ENCODE measurements around the gene MYOD1. TPM values are rescaled to one million over a fixed set of nuclear protein-coding genes. Genes with fewer than 3 reads are reported as not detected.

MYOD1 gene
- total RNA-seq, 1 experiment from 2014 or later: not detected

GRCh38 chr11:17699147-17700114, 19.9 kb upstream of the MYOD1 start:
- BruUV-seq (replicated peaks): no TSS peak
- DNase-seq (ENCODE audit: low read depth, low spot score) (no peak), ATAC-seq (no peak)
- H3K27ac ChIP-seq (ENCODE audit: low read length): no peak overlapping the region
- POLR2A ChIA-PET: no interaction called here
- CTCF ChIA-PET: no interaction called here
- no peaks in the 10 kb centered on the region for H3K4me1 ChIP-seq (ENCODE audit: control insufficient read depth, insufficient read depth, low read length)
- intact Hi-C loops (cut with micrococcal nuclease; ENCODE audit: unreplicated experiment) (no loop called here), in situ Hi-C loops (cut with HindIII; ENCODE audit: low pct_unique_long_range_greater_than_20kb, low sequenced_read_pairs) (no loop called here)
- no peak for TF ChIP-seq TCF7L2 (IDR thresholded peaks at IDR 0.05; ENCODE audit: low read depth, low read length)
- no peak overlapping the region for H3K4me3 ChIP-seq (ENCODE audit: low read depth in 2 of 2, low read length in 2 of 2)
- peaks cover 4% of the 10 kb centered on the region; the same call in 1 of the 2 replicates for H3K27me3 ChIP-seq (ENCODE audit: control insufficient read depth, insufficient read depth, low read length)
- no peaks in the 10 kb centered on the region for H3K36me3 ChIP-seq (ENCODE audit: control insufficient read depth, insufficient read depth, low read length)
- H3K9me3 ChIP-seq (ENCODE audit: control insufficient read depth, insufficient read depth, low read depth, low read length): no peaks in the 10 kb centered on the region

GRCh38 chr11:17700991-17701390, 18.4 kb upstream of the MYOD1 start:
- CTCF ChIA-PET: no interaction called here
- H3K9me3 ChIP-seq (ENCODE audit: control insufficient read depth, insufficient read depth, low read depth, low read length): no peaks in the 10 kb centered on the region
- ATAC-seq (no peak), DNase-seq (ENCODE audit: low read depth, low spot score) (no peak)
- no peaks in the 10 kb centered on the region for H3K4me1 ChIP-seq (ENCODE audit: control insufficient read depth, insufficient read depth, low read length)
- in situ Hi-C loops (cut with HindIII; ENCODE audit: low pct_unique_long_range_greater_than_20kb, low sequenced_read_pairs): no loop called here
- no peak overlapping the region for H3K27ac ChIP-seq (ENCODE audit: low read length)
- TF ChIP-seq CTCF (IDR thresholded peaks at IDR 0.05) (no peak), REST (IDR thresholded peaks at IDR 0.05; ENCODE audit: insufficient read depth in 1 of 2, low read depth in 2 of 2, low read length in 1 of 2) (no peak), POLR2AphosphoS5 (IDR thresholded peaks at IDR 0.05; ENCODE audit: low read depth, low read length) (no peak), SIN3A (IDR thresholded peaks at IDR 0.05; ENCODE audit: borderline replicate concordance, insufficient read depth, low read depth, low read length) (no peak), TCF7L2 (IDR thresholded peaks at IDR 0.05; ENCODE audit: low read depth, low read length) (no peak)
- intact Hi-C loops (cut with micrococcal nuclease; ENCODE audit: unreplicated experiment): no loop called here
- H3K36me3 ChIP-seq (ENCODE audit: control insufficient read depth, insufficient read depth, low read length): no peaks in the 10 kb centered on the region
- 0 out of 2 replicates have a peak, but pooled peaks cover 2% of the 10 kb centered on the region for H3K27me3 ChIP-seq (ENCODE audit: control insufficient read depth, insufficient read depth, low read length)
- POLR2A ChIA-PET: no interaction called here
- BruUV-seq (replicated peaks): no TSS peak
- H3K4me3 ChIP-seq (ENCODE audit: low read depth in 2 of 2, low read length in 2 of 2): no peak overlapping the region

GRCh38 chr11:17702876-17703275, 16.5 kb upstream of the MYOD1 start:
- POLR2A ChIA-PET: no interaction called here
- CTCF ChIA-PET: no interaction called here
- no TSS peak for BruUV-seq (replicated peaks)
- DNase-seq (ENCODE audit: low read depth, low spot score) (no peak), ATAC-seq (no peak)
- TF ChIP-seq POLR2AphosphoS5 (IDR thresholded peaks at IDR 0.05; ENCODE audit: low read depth, low read length) (no peak), CTCF (IDR thresholded peaks at IDR 0.05) (no peak), TCF7L2 (IDR thresholded peaks at IDR 0.05; ENCODE audit: low read depth, low read length) (no peak), SIN3A (IDR thresholded peaks at IDR 0.05; ENCODE audit: borderline replicate concordance, insufficient read depth, low read depth, low read length) (no peak), REST (IDR thresholded peaks at IDR 0.05; ENCODE audit: insufficient read depth in 1 of 2, low read depth in 2 of 2, low read length in 1 of 2) (no peak)
- Histone ChIP-seq H3K27ac (ENCODE audit: low read length) (no peak overlapping the region), H3K4me1 (ENCODE audit: control insufficient read depth, insufficient read depth, low read length) (no peaks in the 10 kb centered on the region), H3K36me3 (ENCODE audit: control insufficient read depth, insufficient read depth, low read length) (no peaks in the 10 kb centered on the region), H3K9me3 (ENCODE audit: control insufficient read depth, insufficient read depth, low read depth, low read length) (no peaks in the 10 kb centered on the region), H3K27me3 (ENCODE audit: control insufficient read depth, insufficient read depth, low read length) (no peaks in the 10 kb centered on the region), H3K4me3 (ENCODE audit: low read depth in 2 of 2, low read length in 2 of 2) (no peak overlapping the region)
- in situ Hi-C loops (cut with HindIII; ENCODE audit: low pct_unique_long_range_greater_than_20kb, low sequenced_read_pairs) (no loop called here), intact Hi-C loops (cut with micrococcal nuclease; ENCODE audit: unreplicated experiment) (no loop called here)

Measured in Panc1 (cell line).